ENCODE measurements around the gene NEDD1.

NEDD1 gene

GRCh38 chr12:96890331-96890730, 16.7 kb upstream of the NEDD1 start:
- TF ChIP-seq NFRKB (IDR thresholded peaks at IDR 0.05), result no peak
- TF ChIP-seq LEF1 (IDR thresholded peaks at IDR 0.05; ENCODE audit: borderline replicate concordance), result no peak
- no peak for TF ChIP-seq CTBP1 (IDR thresholded peaks at IDR 0.05; ENCODE audit: borderline replicate concordance)
- TF ChIP-seq BHLHE40 (IDR thresholded peaks at IDR 0.05; ENCODE audit: borderline replicate concordance), result no peak
- TF ChIP-seq L3MBTL2 (conservative IDR thresholded peaks at IDR 0.05), result no peak
- no peak for TF ChIP-seq FOXM1 (IDR thresholded peaks at IDR 0.05; ENCODE audit: borderline replicate concordance)
- TF ChIP-seq ELF4 (IDR thresholded peaks at IDR 0.05), result no peak
- ChIA-PET CTCF (no interaction called here), POLR2A (no interaction called here)
- DNase-seq (ENCODE audit: extremely low spot score), result no peak

DNA sequence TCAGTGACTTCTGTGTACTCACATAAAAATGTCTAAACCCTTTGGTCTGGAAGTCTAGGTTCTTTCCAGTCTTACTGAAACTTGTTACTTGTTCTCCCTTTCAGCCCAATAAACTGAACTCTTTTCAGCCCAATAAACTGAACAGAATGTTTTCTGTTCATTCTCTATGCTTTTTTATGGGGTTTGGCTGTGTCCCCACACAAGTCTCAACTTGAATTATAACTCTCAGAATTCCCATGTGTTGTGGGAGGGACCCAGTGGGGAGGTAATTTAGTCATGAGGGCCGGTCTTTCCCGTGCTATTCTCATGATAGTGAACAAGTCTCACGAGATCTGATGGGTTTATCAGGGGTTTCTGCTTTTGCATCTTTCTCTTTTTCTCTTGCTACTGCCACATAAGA, 15.0 kb upstream of the NEDD1 start:
- no peak for DNase-seq (ENCODE audit: extremely low spot score)
- CTCF ChIA-PET, result no interaction called here
- POLR2A ChIA-PET, result no interaction called here
- TF ChIP-seq FOXA1 (IDR thresholded peaks at IDR 0.05), result no peak
- no peak for TF ChIP-seq ARNT (IDR thresholded peaks at IDR 0.05)
- TF ChIP-seq SUZ12 (IDR thresholded peaks at IDR 0.05), result no peak
- TF ChIP-seq L3MBTL2 (conservative IDR thresholded peaks at IDR 0.05), result no peak
- no peak for TF ChIP-seq CTBP1 (IDR thresholded peaks at IDR 0.05; ENCODE audit: borderline replicate concordance)
- no peak for TF ChIP-seq ELF4 (IDR thresholded peaks at IDR 0.05)
- TF ChIP-seq FOXK2 (IDR thresholded peaks at IDR 0.05), result no peak
- TF ChIP-seq TARDBP (IDR thresholded peaks at IDR 0.05), result no peak
- TF ChIP-seq LEF1 (IDR thresholded peaks at IDR 0.05; ENCODE audit: borderline replicate concordance), result no peak
- TF ChIP-seq, protein P1, sequence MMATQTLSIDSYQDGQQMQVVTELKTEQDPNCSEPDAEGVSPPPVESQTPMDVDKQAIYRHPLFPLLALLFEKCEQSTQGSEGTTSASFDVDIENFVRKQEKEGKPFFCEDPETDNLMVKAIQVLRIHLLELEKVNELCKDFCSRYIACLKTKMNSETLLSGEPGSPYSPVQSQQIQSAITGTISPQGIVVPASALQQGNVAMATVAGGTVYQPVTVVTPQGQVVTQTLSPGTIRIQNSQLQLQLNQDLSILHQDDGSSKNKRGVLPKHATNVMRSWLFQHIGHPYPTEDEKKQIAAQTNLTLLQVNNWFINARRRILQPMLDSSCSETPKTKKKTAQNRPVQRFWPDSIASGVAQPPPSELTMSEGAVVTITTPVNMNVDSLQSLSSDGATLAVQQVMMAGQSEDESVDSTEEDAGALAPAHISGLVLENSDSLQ (IDR thresholded peaks at IDR 0.05), result no peak
- no peak for TF ChIP-seq ZNF384 (IDR thresholded peaks at IDR 0.05)
- TF ChIP-seq NFRKB (IDR thresholded peaks at IDR 0.05), result no peak
- no peak for TF ChIP-seq BHLHE40 (IDR thresholded peaks at IDR 0.05; ENCODE audit: borderline replicate concordance)
- TF ChIP-seq FOXM1 (IDR thresholded peaks at IDR 0.05; ENCODE audit: borderline replicate concordance), result no peak
- TF ChIP-seq SP1 (IDR thresholded peaks at IDR 0.05), result no peak
- no peak for TF ChIP-seq HDGF (IDR thresholded peaks at IDR 0.05; ENCODE audit: borderline replicate concordance)

GRCh38 chr12:96897421-96897820, 9.6 kb upstream of the NEDD1 start:
- ChIA-PET POLR2A (no interaction called here), CTCF (no interaction called here)
- TF ChIP-seq FOXA1 (IDR thresholded peaks at IDR 0.05), result no peak
- TF ChIP-seq LEF1 (IDR thresholded peaks at IDR 0.05; ENCODE audit: borderline replicate concordance), result no peak
- TF ChIP-seq TARDBP (IDR thresholded peaks at IDR 0.05), result no peak
- no peak for TF ChIP-seq CTBP1 (IDR thresholded peaks at IDR 0.05; ENCODE audit: borderline replicate concordance)
- TF ChIP-seq L3MBTL2 (conservative IDR thresholded peaks at IDR 0.05), result no peak
- no peak for TF ChIP-seq SUZ12 (IDR thresholded peaks at IDR 0.05)
- TF ChIP-seq SP1 (IDR thresholded peaks at IDR 0.05), result no peak
- TF ChIP-seq FOXK2 (IDR thresholded peaks at IDR 0.05), result no peak
- TF ChIP-seq HDGF (IDR thresholded peaks at IDR 0.05; ENCODE audit: borderline replicate concordance), result no peak
- no peak for TF ChIP-seq BHLHE40 (IDR thresholded peaks at IDR 0.05; ENCODE audit: borderline replicate concordance)
- TF ChIP-seq ARNT (IDR thresholded peaks at IDR 0.05), result no peak
- no peak for TF ChIP-seq NFRKB (IDR thresholded peaks at IDR 0.05)
- TF ChIP-seq FOXM1 (IDR thresholded peaks at IDR 0.05; ENCODE audit: borderline replicate concordance), result no peak
- TF ChIP-seq ZNF384 (IDR thresholded peaks at IDR 0.05), result no peak
- TF ChIP-seq ELF4 (IDR thresholded peaks at IDR 0.05), result no peak
- no peak for DNase-seq (ENCODE audit: extremely low spot score)

DNA sequence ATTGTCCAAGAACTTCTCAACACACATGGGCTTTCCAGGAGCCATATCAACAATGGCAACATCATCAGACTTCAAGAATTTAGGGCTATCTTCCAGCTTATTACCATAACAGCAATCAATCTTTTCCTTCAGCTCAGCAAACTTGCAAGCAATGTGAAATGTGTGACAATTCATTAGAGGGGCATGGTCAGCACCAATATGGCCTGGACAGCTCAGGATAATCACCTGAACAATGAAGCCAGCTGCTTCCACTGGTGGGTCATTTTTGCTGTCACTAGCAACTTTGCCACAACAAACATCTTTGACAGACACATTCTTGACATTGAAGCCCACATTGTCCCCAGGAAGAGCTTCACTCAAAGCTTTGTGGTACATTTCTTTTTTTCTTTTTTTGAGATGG, 5.9 kb upstream of the NEDD1 start:
- POLR2A ChIA-PET, result no interaction called here
- no peak for TF ChIP-seq SP1 (IDR thresholded peaks at IDR 0.05)
- TF ChIP-seq BHLHE40 (IDR thresholded peaks at IDR 0.05; ENCODE audit: borderline replicate concordance), result no peak
- TF ChIP-seq NFRKB (IDR thresholded peaks at IDR 0.05), result no peak
- TF ChIP-seq ELF4 (IDR thresholded peaks at IDR 0.05), result no peak
- no peak for TF ChIP-seq FOXK2 (IDR thresholded peaks at IDR 0.05)
- no peak for TF ChIP-seq FOXM1 (IDR thresholded peaks at IDR 0.05; ENCODE audit: borderline replicate concordance)
- TF ChIP-seq LEF1 (IDR thresholded peaks at IDR 0.05; ENCODE audit: borderline replicate concordance), result no peak
- TF ChIP-seq, protein P1 (IDR thresholded peaks at IDR 0.05), result no peak
- no peak for TF ChIP-seq CTBP1 (IDR thresholded peaks at IDR 0.05; ENCODE audit: borderline replicate concordance)
- no peak for TF ChIP-seq FOXA1 (IDR thresholded peaks at IDR 0.05)
- TF ChIP-seq TARDBP (IDR thresholded peaks at IDR 0.05), result no peak
- no peak for TF ChIP-seq SUZ12 (IDR thresholded peaks at IDR 0.05)
- TF ChIP-seq ARNT (IDR thresholded peaks at IDR 0.05), result no peak
- no peak for TF ChIP-seq L3MBTL2 (conservative IDR thresholded peaks at IDR 0.05)
- TF ChIP-seq ZNF384 (IDR thresholded peaks at IDR 0.05), result no peak
- DNase-seq (ENCODE audit: extremely low spot score), result no peak
- CTCF ChIA-PET, result no interaction called here

DNA sequence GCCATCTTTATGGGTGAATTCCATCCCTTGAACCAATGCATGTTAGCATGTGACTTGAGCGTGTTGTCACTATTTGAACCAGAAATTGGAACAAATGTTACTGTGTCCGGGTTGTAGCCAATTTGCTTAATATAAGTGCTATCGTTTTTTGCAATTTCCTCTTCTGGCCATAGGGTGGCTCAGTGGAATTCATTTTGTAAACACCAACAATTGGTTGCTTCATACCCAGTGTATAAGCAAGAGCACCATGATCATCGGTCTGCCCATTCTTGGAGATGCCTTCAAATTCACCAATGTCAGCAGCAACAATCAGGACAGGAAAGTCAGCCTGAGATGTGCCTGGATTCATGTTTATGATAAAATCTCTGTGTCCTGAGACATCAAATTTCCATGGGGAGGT, 5.0 kb upstream of the NEDD1 start:
- no peak for DNase-seq (ENCODE audit: extremely low spot score)
- POLR2A ChIA-PET, result no interaction called here
- CTCF ChIA-PET, result no interaction called here
- TF ChIP-seq LEF1 (IDR thresholded peaks at IDR 0.05; ENCODE audit: borderline replicate concordance), result no peak
- no peak for TF ChIP-seq CTBP1 (IDR thresholded peaks at IDR 0.05; ENCODE audit: borderline replicate concordance)
- no peak for TF ChIP-seq FOXA1 (IDR thresholded peaks at IDR 0.05)
- TF ChIP-seq NFRKB (IDR thresholded peaks at IDR 0.05), result no peak
- TF ChIP-seq HDGF (IDR thresholded peaks at IDR 0.05; ENCODE audit: borderline replicate concordance), result no peak
- TF ChIP-seq ELF4 (IDR thresholded peaks at IDR 0.05), result no peak
- no peak for TF ChIP-seq L3MBTL2 (conservative IDR thresholded peaks at IDR 0.05)
- no peak for TF ChIP-seq BHLHE40 (IDR thresholded peaks at IDR 0.05; ENCODE audit: borderline replicate concordance)
- TF ChIP-seq FOXM1 (IDR thresholded peaks at IDR 0.05; ENCODE audit: borderline replicate concordance), result no peak
- TF ChIP-seq SUZ12 (IDR thresholded peaks at IDR 0.05), result no peak
- no peak for TF ChIP-seq TARDBP (IDR thresholded peaks at IDR 0.05)
- TF ChIP-seq ZNF384 (IDR thresholded peaks at IDR 0.05), result no peak
- TF ChIP-seq, protein P1 (IDR thresholded peaks at IDR 0.05), result no peak
- TF ChIP-seq ARNT (IDR thresholded peaks at IDR 0.05), result no peak
- TF ChIP-seq FOXK2 (IDR thresholded peaks at IDR 0.05), result no peak
- no peak for TF ChIP-seq SP1 (IDR thresholded peaks at IDR 0.05)

- TF ChIP-seq CTBP1 (IDR thresholded peaks at IDR 0.05; ENCODE audit: borderline replicate concordance) (no peak), ELF4 (IDR thresholded peaks at IDR 0.05) (no peak), L3MBTL2 (conservative IDR thresholded peaks at IDR 0.05) (no peak), FOXM1 (IDR thresholded peaks at IDR 0.05; ENCODE audit: borderline replicate concordance) (no peak)
- ChIA-PET CTCF (no interaction called here), POLR2A (no interaction called here)
- DNase-seq (ENCODE audit: extremely low spot score), result no peak
Measured at GRCh38 chr12:96906498-96906848, 584 bp upstream of the NEDD1 start.
